GM19438 (cell line): ENCODE measurements around the gene FIGNL1.
A peak's percentile ranks its signal among the peaks of the same experiment; 100 is the strongest.

ENCODE experiments used
- ATAC-seq: cut with Tn5 transposase; IDR thresholded peaks from one replicate; pipeline ENCODE4 v1.9.1; 2021; ENCODE audit warnings: low read depth; ENCODE audit not compliant: unreplicated experiment

Gene FIGNL1, protein sequence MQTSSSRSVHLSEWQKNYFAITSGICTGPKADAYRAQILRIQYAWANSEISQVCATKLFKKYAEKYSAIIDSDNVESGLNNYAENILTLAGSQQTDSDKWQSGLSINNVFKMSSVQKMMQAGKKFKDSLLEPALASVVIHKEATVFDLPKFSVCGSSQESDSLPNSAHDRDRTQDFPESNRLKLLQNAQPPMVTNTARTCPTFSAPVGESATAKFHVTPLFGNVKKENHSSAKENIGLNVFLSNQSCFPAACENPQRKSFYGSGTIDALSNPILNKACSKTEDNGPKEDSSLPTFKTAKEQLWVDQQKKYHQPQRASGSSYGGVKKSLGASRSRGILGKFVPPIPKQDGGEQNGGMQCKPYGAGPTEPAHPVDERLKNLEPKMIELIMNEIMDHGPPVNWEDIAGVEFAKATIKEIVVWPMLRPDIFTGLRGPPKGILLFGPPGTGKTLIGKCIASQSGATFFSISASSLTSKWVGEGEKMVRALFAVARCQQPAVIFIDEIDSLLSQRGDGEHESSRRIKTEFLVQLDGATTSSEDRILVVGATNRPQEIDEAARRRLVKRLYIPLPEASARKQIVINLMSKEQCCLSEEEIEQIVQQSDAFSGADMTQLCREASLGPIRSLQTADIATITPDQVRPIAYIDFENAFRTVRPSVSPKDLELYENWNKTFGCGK

DNA sequence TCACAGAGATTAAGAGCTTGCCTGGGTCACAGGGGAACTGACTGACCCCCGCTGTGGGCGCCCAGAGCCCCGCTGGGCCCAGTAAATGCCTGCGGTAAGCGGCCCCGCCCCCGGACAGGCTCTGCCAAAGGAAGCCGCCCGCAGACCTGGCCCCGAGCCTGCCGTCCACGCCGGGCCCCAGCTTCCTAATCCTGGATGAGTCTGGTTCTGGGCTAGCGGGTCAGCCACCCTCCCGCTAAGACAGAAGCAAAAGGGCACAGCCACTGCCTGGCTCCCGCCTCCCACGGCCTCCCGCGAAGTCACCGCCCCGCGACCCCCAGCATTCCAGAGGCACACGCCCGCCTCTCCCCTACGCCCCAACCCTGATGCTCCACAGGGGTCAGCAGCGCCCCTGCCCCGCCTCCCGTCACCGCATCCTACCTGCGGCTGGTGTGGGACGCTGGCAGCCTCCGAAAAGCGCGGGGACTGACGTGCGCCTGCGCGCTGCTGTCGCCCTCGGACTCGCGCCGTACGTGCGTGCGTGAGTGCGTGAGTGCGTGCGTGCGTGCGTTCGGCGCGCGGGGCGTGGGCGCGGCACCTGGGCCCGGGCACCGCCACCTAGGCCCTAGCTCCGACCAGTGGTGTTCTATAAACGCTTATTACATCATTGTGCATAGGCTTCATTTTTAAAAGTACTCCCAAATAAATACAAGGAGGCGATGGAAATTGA is at the start of gene FIGNL1:
Gene FIGNL1, minus strand, starts transcription at position 470 of the 709 bp plus-strand sequence. CDS start 3,063 bp downstream, outside the sequence.
- ATAC-seq: peak; percentile 86

DNA sequence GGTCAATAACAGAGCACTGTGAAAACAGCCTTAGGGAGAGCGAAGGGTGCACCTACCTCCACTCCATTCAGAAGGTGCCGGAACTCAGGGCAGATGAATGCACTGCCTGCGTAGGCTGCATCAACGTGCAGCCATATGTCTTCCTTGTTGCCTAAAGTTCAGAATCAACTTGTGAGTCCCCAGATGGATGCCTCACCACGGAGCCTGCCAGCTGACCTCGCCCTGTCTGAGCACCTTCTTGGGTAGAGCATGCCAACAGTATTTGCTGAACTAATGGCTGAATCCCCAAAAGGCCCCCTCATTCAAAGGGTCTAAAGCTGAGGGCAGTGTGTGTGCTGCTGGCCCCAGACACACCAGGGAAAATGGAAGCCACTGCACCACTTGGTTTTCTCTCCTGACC is 48.9 kb upstream of the FIGNL1 start:
- ATAC-seq: no peak

- no peak for ATAC-seq
Measured at GRCh38 chr7:50497968-50498367, 47.8 kb upstream of the FIGNL1 start.

DNA sequence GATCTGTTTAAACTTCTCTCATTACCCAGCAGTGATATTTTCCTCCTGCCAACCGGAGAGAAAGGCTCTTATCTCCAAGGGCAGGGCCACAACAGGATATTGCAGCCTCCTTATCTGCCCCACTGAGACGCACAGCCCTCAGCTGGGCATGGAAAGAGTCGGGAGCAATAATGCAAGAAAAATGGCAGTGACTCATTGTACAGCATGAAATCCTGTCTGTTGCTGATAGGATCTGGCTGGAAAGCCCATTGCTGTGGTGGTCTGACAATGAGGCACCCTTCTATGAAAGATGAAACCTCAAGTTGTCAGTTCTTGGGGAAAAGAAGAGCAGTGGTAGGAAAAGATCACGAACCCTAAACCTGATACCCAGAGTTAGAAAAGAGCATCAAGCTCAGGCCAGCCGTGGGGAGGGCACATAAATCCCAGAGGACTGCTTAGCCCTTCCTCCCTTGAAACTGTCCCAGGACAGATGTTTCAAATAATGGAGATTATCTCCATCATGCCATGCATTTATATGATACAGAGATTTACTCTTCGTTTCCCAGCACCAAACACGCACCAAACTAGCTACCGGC is 47.0 kb upstream of the FIGNL1 start:
- ATAC-seq: no peak

GRCh38 chr7:50496569-50496968 is 46.4 kb upstream of the FIGNL1 start:
- ATAC-seq: no peak

- no peak for ATAC-seq
Measured at GRCh38 chr7:50495746-50496145, 45.6 kb upstream of the FIGNL1 start.

- ATAC-seq: no peak
Measured at GRCh38 chr7:50492770-50493519, 42.8 kb upstream of the FIGNL1 start.

- no peak for ATAC-seq
Measured at GRCh38 chr7:50491943-50492342, 41.8 kb upstream of the FIGNL1 start.

- no peak for ATAC-seq
Measured at GRCh38 chr7:50491209-50491608, 41.1 kb upstream of the FIGNL1 start.

- ATAC-seq: no peak
Measured at GRCh38 chr7:50488379-50488778, 38.2 kb upstream of the FIGNL1 start.

DNA sequence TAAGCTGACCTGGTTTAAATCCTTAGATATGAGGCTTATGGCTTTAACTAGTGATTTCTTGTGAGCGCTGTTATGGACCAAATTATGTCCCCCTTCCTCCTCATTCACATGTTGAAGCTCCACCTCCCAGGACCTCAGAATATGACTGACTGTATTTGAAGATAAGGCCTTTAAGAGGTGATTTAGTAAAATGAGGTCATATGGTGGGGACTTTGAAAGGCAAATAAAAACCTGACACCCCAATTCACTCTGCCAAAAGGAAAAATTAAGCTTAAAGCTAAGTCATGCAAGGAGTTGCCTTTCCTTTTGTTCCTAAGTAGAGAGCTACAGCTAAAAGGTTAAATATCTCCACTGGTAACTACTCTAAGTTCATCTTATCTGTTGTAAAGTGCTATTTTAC is 36.4 kb upstream of the FIGNL1 start:
- ATAC-seq: no peak

GRCh38 chr7:50481867-50482266 is 31.7 kb upstream of the FIGNL1 start:
- ATAC-seq: no peak

DNA sequence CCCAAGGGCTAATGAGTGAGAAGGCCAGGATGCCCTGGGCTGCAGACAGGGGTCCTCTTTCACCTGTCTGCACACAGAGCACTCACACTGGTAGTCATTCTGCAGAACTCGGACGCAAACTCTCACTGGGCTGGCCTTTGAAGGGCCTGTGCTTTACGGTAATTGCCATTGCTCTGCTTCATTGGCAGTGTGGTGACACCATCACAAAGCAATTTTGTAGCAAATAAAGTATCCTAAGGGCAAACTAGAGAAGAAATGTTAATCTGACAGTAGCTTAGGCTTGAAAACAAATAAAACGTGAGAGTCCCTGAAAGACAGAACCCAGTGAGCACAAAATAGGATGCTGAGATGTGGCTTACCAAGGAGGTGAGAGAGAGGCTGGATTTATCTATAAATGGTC is 30.6 kb upstream of the FIGNL1 start:
- ATAC-seq: no peak

- no peak for ATAC-seq
Measured at GRCh38 chr7:50479743-50480517, 29.8 kb upstream of the FIGNL1 start.

GRCh38 chr7:50477640-50478039 is 27.5 kb upstream of the FIGNL1 start:
- ATAC-seq: no peak

DNA sequence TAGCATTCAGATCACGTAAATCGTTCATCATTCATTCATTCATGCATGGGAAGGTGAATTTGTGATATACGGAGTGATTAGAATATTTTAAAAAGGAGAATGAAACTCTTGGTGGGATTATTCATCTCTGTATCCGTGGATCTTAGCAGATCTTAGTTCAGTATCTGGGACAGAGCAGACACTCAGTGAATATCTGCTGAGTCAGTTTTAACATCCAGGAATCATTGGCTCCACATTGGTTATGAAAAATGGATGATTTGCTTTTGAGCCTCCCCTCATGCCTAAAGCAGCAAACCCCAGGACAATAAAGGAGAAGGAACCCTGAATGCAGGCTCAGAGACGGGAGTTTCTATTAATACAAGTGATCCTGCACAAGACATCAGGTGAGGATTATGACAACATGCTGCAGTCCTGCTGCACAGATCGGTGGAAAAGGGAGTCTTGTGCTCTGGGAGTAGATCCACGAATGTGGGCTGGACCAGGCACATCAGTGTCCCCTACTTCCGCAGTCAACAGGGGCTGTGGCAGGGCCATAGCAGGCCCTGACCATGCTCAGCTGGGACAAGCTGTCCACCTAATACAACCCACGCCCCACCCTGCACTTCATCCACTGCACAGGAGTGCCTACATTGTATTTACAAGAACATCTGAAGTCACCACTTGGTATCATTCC is 26.9 kb upstream of the FIGNL1 start:
- ATAC-seq: no peak

DNA sequence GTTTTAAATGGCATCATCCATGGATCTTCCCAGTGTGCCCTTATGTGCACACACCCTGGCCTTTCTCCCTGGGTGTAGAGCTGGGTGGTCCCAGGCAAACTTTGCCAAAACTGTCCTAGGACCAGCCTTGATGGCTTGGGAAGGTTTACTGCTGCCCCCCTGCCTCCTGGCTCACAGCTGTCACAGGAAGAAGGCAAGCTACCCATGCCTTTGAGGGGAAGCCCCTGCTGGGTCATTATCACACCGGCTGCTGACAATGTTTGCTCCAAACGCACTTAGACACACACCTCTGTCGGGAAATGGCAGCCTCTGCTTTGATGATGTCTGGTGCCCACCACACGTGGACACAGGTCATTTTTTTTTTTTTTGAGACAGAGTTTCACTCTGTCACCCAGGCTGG is 25.2 kb upstream of the FIGNL1 start:
- ATAC-seq: peak; percentile 61

- no peak for ATAC-seq
Measured at GRCh38 chr7:50474382-50475160, 24.4 kb upstream of the FIGNL1 start.
